ENCODE results near the gene KCNH1.

The KCNH1 gene

GRCh38 chr1:210641582-210641981, 492.4 kb downstream of the KCNH1 start (continued):
- TF ChIP-seq REST (tag by site-specific recombination; IDR thresholded peaks at IDR 0.05) (no peak), ZNF548 (tag by site-specific recombination; IDR thresholded peaks at IDR 0.05) (no peak), ZNF561 (tag by site-specific recombination; IDR thresholded peaks at IDR 0.05; ENCODE audit: borderline replicate concordance) (no peak), ZEB2 (tag by site-specific recombination; IDR thresholded peaks at IDR 0.05) (no peak), FEZF1 (tag by site-specific recombination; IDR thresholded peaks at IDR 0.05) (no peak), IKZF3 (tag by site-specific recombination; IDR thresholded peaks at IDR 0.05) (no peak), ZSCAN30 (tag by site-specific recombination; IDR thresholded peaks at IDR 0.05) (no peak), ZNF292 (tag by site-specific recombination; IDR thresholded peaks at IDR 0.05; ENCODE audit: borderline replicate concordance, low read depth) (no peak), ZNF350 (tag by site-specific recombination; IDR thresholded peaks at IDR 0.05) (no peak), ZIC2 (tag by site-specific recombination; IDR thresholded peaks at IDR 0.05) (no peak), ZNF530 (tag by site-specific recombination; IDR thresholded peaks at IDR 0.05; ENCODE audit: low read depth) (no peak), REPIN1 (tag by site-specific recombination; IDR thresholded peaks at IDR 0.05; ENCODE audit: low read depth) (no peak)

- POLR2A ChIA-PET, result no interaction called here
- Histone ChIP-seq H3K4me3 (ENCODE audit: low read depth, low read length) (no peak overlapping the region), H3K4me1 (ENCODE audit: control insufficient read depth, insufficient read depth, low read length) (no peaks in the 10 kb centered on the region), H3K36me3 (ENCODE audit: control insufficient read depth in 2 of 2, insufficient read depth in 1 of 2, low read length in 2 of 2) (no peaks in the 10 kb centered on the region), H3K9me3 (ENCODE audit: control insufficient read depth, insufficient read depth, low read depth, low read length) (no peaks in the 10 kb centered on the region), H3K27ac (ENCODE audit: extremely low read depth, low read depth, low read length) (no peak overlapping the region)
- CTCF ChIA-PET, result interaction anchor here (0.8 kb wide), 1 partner anchor 150 kb away, joined by 4 read pairs; no protein-coding TSS in a partner anchor
- TF ChIP-seq ZNF792 (tag by site-specific recombination; IDR thresholded peaks at IDR 0.05) (no peak), TSHZ1 (tag by site-specific recombination; IDR thresholded peaks at IDR 0.05; ENCODE audit: borderline replicate concordance) (no peak), ZNF580 (tag by site-specific recombination; IDR thresholded peaks at IDR 0.05) (no peak), ZNF324 (tag by site-specific recombination; IDR thresholded peaks at IDR 0.05) (no peak), ZNF211 (tag by site-specific recombination; IDR thresholded peaks at IDR 0.05; ENCODE audit: low read depth) (no peak), ZNF248 (tag by site-specific recombination; IDR thresholded peaks at IDR 0.05) (no peak), CTCF (tag by site-specific recombination; IDR thresholded peaks at IDR 0.05) (no peak), ZNF48 (tag by site-specific recombination; IDR thresholded peaks at IDR 0.05) (no peak), BCL11A (tag by site-specific recombination; IDR thresholded peaks at IDR 0.05; ENCODE audit: low read depth) (no peak), ZBTB44 (tag by site-specific recombination; IDR thresholded peaks at IDR 0.05) (no peak), PATZ1 (tag by site-specific recombination; IDR thresholded peaks at IDR 0.05) (no peak), WT1 (tag by site-specific recombination; IDR thresholded peaks at IDR 0.05) (no peak), ZNF311 (tag by site-specific recombination; IDR thresholded peaks at IDR 0.05; ENCODE audit: borderline replicate concordance) (no peak), ZNF670 (tag by site-specific recombination; IDR thresholded peaks at IDR 0.05; ENCODE audit: low read depth) (no peak)
Observed at GRCh38 chr1:210635108-210635507, 498.8 kb downstream of the KCNH1 start.

All from HEK293 (cell line).